Lower leg skin (tissue), 3 donors: ENCODE data around the gene RFNG.

Experiments used
- CTCF ChIP-seq, 3 donors: fragments of 450-650 bp; IDR thresholded peaks; one replicate each; pipeline ENCODE4 v1.5.1; 2016; ENCODE audit warnings: antibody characterized with exemption in 3 of 3, mild to moderate bottlenecking in 3 of 3, moderate library complexity in 2 of 3
- POLR2A ChIP-seq, 2 donors: fragments of 450-650 bp; IDR thresholded peaks; one replicate each; pipeline ENCODE4 v1.6.1; 2016 to 2017; ENCODE audit warnings: antibody characterized with exemption in 2 of 2, mild to moderate bottlenecking in 1 of 2, moderate library complexity in 1 of 2

GRCh38 chr17:82028966-82029365 is 22.6 kb downstream of the RFNG start:
- TF ChIP-seq CTCF (IDR thresholded peaks at IDR 0.05) (no peak), POLR2A (IDR thresholded peaks at IDR 0.05) (no peak)
